WTC11 (cell line): ENCODE measurements around the gene RUNX1. TPM values are rescaled to one million over a fixed set of nuclear protein-coding genes. Genes with fewer than 3 reads are reported as not detected.

Experiments
- ATAC-seq: fragments of 200-7000 bp; cut with Tn5 transposase; 2 replicates; pipeline ENCODE4 v1.10.0; 2021; ENCODE audit warnings: mild to moderate bottlenecking, moderate library complexity
- CTCF ChIA-PET: fragments of 300-600 bp; sonication (Branson Sonifier 250); formaldehyde crosslinking; loops from one replicate; lab custom pipeline; 2021; ENCODE audit warnings: antibody characterized with exemption; lab: Charles Lee
- POLR2A ChIA-PET: fragments of 350-600 bp; sonication (Branson Sonifier 250); formaldehyde crosslinking; loops from one replicate; lab custom pipeline; 2021; ENCODE audit warnings: antibody characterized with exemption; lab: Charles Lee
- DNase-seq: peaks from one replicate; pipeline ENCODE4 v3.0.0; 2021; ENCODE audit warnings: low spot score
- H3K27ac Mint-ChIP-seq: 2 replicates; pipeline ENCODE4 v1.8.0; 2021; ENCODE audit warnings: mixed read lengths
- H3K27me3 Mint-ChIP-seq: 2 replicates; pipeline ENCODE4 v1.8.0; 2021; ENCODE audit warnings: low read depth, mild to moderate bottlenecking, moderate library complexity, mixed read lengths
- H3K36me3 Mint-ChIP-seq: 2 replicates; pipeline ENCODE4 v1.8.0; 2021; ENCODE audit warnings: mixed read lengths
- H3K4me1 Mint-ChIP-seq: 2 replicates; pipeline ENCODE4 v1.8.0; 2022; ENCODE audit warnings: mixed read lengths
- H3K4me3 Mint-ChIP-seq: 2 replicates; pipeline ENCODE4 v1.8.0; 2021; ENCODE audit warnings: mild to moderate bottlenecking, moderate library complexity, mixed read lengths
- H3K9me3 Mint-ChIP-seq: 2 replicates; pipeline ENCODE4 v1.8.0; 2021; ENCODE audit warnings: mixed read lengths
- EMX1 ChIP-seq: fragments of 250-450 bp; sonication (Bioruptor Pico); IDR thresholded peaks from 2 replicates; pipeline ENCODE4 v1.8.0; 2021; ENCODE audit warnings: mild to moderate bottlenecking
- FOXJ3 ChIP-seq: sonication (generic); formaldehyde crosslinking; IDR thresholded peaks from 2 replicates; pipeline ENCODE4 v1.9.0; 2021; ENCODE audit warnings: missing genetic modification reagents, mild to moderate bottlenecking, borderline replicate concordance
- FOXK1 ChIP-seq: sonication (generic); formaldehyde crosslinking; IDR thresholded peaks from 2 replicates; pipeline ENCODE4 v1.8.0; 2022; ENCODE audit warnings: mild to moderate bottlenecking, moderate library complexity, missing genetic modification reagents
- GTF2I ChIP-seq: fragments of 250-450 bp; sonication (Bioruptor Pico); conservative IDR thresholded peaks from 2 replicates; pipeline ENCODE4 v1.4.0; 2021; ENCODE audit warnings: mild to moderate bottlenecking
- JUN ChIP-seq: sonication (generic); formaldehyde crosslinking; IDR thresholded peaks from 2 replicates; pipeline ENCODE4 v1.8.0; 2023; ENCODE audit warnings: mild to moderate bottlenecking, missing genetic modification reagents
- MXD4 ChIP-seq: fragments of 250-450 bp; sonication (Bioruptor Pico); IDR thresholded peaks from 2 replicates; pipeline ENCODE4 v1.8.0; 2021; ENCODE audit warnings: mild to moderate bottlenecking, moderate library complexity, borderline replicate concordance
- MYBL2 ChIP-seq: sonication (generic); formaldehyde crosslinking; IDR thresholded peaks from 2 replicates; pipeline ENCODE4 v1.8.1; 2023; ENCODE audit warnings: mild to moderate bottlenecking, moderate library complexity, missing genetic modification reagents
- NFATC4 ChIP-seq: fragments of 250-450 bp; sonication (Bioruptor Pico); IDR thresholded peaks from 2 replicates; pipeline ENCODE4 v1.9.0; 2021; ENCODE audit warnings: mild to moderate bottlenecking
- NFYB ChIP-seq: sonication (generic); formaldehyde crosslinking; conservative IDR thresholded peaks from 2 replicates; pipeline ENCODE4 v1.8.0; 2022; ENCODE audit warnings: low read depth, missing genetic modification reagents
- PRRX2 ChIP-seq: fragments of 250-450 bp; sonication (Bioruptor Pico); IDR thresholded peaks from 2 replicates; pipeline ENCODE4 v1.8.0; 2021; ENCODE audit warnings: mild to moderate bottlenecking
- SOX15 ChIP-seq: fragments of 250-450 bp; sonication (Bioruptor Pico); IDR thresholded peaks from 2 replicates; pipeline ENCODE4 v1.9.0; 2021; ENCODE audit warnings: mild to moderate bottlenecking
- TEAD1 ChIP-seq: sonication (generic); formaldehyde crosslinking; IDR thresholded peaks from 2 replicates; pipeline ENCODE4 v1.8.0; 2022; ENCODE audit warnings: mild to moderate bottlenecking, missing genetic modification reagents
- ZBTB21 ChIP-seq: sonication (generic); formaldehyde crosslinking; IDR thresholded peaks from 2 replicates; pipeline ENCODE4 v1.8.1; 2023; ENCODE audit warnings: mild to moderate bottlenecking, missing genetic modification reagents, borderline replicate concordance
- ZNF219 ChIP-seq: sonication (generic); formaldehyde crosslinking; IDR thresholded peaks from 2 replicates; pipeline ENCODE4 v1.8.0; 2023; ENCODE audit warnings: missing genetic modification reagents, mild to moderate bottlenecking, borderline replicate concordance
- ZNF232 ChIP-seq: sonication (generic); formaldehyde crosslinking; IDR thresholded peaks from 2 replicates; pipeline ENCODE4 v1.8.0; 2022; ENCODE audit warnings: mild to moderate bottlenecking, missing genetic modification reagents
- ZNF416 ChIP-seq: fragments of 250-450 bp; sonication (Bioruptor Pico); IDR thresholded peaks from 2 replicates; pipeline ENCODE4 v1.9.0; 2021; ENCODE audit warnings: mild to moderate bottlenecking, inconsistent platforms
- total RNA-seq: library from RNA; stranded (reverse); gene quantifications from 3 replicates; pipeline ENCODE4 v1.2.3, GENCODE V29; 2021
- TF ChIP-seq, protein P1 (sequence below): sonication (generic); formaldehyde crosslinking; IDR thresholded peaks from 2 replicates; pipeline ENCODE4 v1.8.1; 2023; ENCODE audit warnings: mild to moderate bottlenecking, missing genetic modification reagents
- TF ChIP-seq, protein P2 (sequence below): sonication (generic); formaldehyde crosslinking; IDR thresholded peaks from 2 replicates; pipeline ENCODE4 v1.8.1; 2022; ENCODE audit warnings: missing genetic modification reagents, borderline replicate concordance
- TF ChIP-seq, protein P3 (sequence below): sonication (generic); formaldehyde crosslinking; IDR thresholded peaks from 2 replicates; pipeline ENCODE4 v1.8.1; 2023; ENCODE audit warnings: mild to moderate bottlenecking, missing genetic modification reagents, moderate library complexity
- TF ChIP-seq, protein P4 (sequence below): sonication (generic); formaldehyde crosslinking; IDR thresholded peaks from 2 replicates; pipeline ENCODE4 v1.8.0; 2023; ENCODE audit warnings: missing genetic modification reagents
- TF ChIP-seq, protein P5 (sequence below): sonication (generic); formaldehyde crosslinking; IDR thresholded peaks from 2 replicates; pipeline ENCODE4 v1.8.0; 2023; ENCODE audit warnings: mild to moderate bottlenecking, missing genetic modification reagents

Gene RUNX1
- total RNA-seq, 1 experiment from 2014 or later: 2.2 TPM

DNA sequence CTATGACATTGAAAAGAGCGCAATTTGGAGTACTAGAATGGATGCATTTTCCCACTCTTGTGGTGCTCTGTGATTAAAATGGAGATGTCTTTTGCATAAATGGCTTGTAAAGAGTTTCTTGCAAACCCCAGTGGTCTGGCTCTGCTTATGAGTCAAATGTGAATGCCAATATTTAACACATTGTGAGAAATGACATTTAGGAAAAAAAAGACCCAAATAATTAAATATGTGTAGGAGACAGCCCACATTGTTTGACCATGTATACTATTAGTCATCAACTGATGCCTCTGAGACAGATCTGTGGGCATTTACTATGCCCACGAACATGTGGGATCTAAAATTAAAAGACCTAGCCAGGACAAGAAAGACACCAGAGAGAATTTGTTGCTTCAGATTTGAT is 22.2 kb upstream of the RUNX1 start:
- ATAC-seq (no peak), DNase-seq (no peak)
- H3K27ac Mint-ChIP-seq: no peak overlapping the region
- peaks cover 5% of the 10 kb centered on the region; the same call in 1 of the 2 replicates for H3K36me3 Mint-ChIP-seq
- H3K4me3 Mint-ChIP-seq: no peak overlapping the region
- CTCF ChIA-PET: no interaction called here
- no peak for TF ChIP-seq SOX15 (CRISPR knock-in tag)
- TF ChIP-seq, protein P1, sequence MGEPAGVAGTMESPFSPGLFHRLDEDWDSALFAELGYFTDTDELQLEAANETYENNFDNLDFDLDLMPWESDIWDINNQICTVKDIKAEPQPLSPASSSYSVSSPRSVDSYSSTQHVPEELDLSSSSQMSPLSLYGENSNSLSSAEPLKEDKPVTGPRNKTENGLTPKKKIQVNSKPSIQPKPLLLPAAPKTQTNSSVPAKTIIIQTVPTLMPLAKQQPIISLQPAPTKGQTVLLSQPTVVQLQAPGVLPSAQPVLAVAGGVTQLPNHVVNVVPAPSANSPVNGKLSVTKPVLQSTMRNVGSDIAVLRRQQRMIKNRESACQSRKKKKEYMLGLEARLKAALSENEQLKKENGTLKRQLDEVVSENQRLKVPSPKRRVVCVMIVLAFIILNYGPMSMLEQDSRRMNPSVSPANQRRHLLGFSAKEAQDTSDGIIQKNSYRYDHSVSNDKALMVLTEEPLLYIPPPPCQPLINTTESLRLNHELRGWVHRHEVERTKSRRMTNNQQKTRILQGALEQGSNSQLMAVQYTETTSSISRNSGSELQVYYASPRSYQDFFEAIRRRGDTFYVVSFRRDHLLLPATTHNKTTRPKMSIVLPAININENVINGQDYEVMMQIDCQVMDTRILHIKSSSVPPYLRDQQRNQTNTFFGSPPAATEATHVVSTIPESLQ (CRISPR knock-in tag): no peak
- no peaks in the 10 kb centered on the region for H3K27me3 Mint-ChIP-seq
- H3K9me3 Mint-ChIP-seq: peaks cover 15% of the 10 kb centered on the region
- POLR2A ChIA-PET: no interaction called here
- H3K4me1 Mint-ChIP-seq: no peaks in the 10 kb centered on the region

DNA sequence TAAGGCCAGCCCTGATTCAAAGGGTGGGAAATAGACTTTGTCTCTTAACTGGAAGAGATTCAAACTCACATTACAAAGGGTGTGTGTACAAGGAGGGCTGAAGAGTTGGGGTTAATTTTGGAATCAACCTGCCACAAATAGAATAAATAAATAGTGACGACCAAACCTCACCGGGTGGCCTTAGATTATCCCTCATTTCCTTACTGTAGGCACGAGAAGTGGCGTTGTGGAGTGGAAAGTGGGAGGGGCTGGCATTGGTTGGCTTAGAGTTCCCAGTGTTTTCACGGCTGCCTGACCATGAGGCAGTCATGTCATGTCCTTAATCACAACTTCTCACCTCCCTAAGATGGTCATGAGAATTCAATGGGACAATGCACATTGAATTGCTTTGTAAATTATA is 21.3 kb upstream of the RUNX1 start:
- H3K4me3 Mint-ChIP-seq: no peak overlapping the region
- DNase-seq (no peak), ATAC-seq (no peak)
- peaks cover 5% of the 10 kb centered on the region; the same call in 1 of the 2 replicates for H3K36me3 Mint-ChIP-seq
- H3K9me3 Mint-ChIP-seq: peaks cover 15% of the 10 kb centered on the region
- no peaks in the 10 kb centered on the region for H3K4me1 Mint-ChIP-seq
- TF ChIP-seq GTF2I (no peak), ZNF219 (CRISPR knock-in tag) (no peak), NFYB (CRISPR knock-in tag) (no peak), JUN (no peak), MYBL2 (no peak), MXD4 (CRISPR knock-in tag) (no peak)
- TF ChIP-seq, protein P2, sequence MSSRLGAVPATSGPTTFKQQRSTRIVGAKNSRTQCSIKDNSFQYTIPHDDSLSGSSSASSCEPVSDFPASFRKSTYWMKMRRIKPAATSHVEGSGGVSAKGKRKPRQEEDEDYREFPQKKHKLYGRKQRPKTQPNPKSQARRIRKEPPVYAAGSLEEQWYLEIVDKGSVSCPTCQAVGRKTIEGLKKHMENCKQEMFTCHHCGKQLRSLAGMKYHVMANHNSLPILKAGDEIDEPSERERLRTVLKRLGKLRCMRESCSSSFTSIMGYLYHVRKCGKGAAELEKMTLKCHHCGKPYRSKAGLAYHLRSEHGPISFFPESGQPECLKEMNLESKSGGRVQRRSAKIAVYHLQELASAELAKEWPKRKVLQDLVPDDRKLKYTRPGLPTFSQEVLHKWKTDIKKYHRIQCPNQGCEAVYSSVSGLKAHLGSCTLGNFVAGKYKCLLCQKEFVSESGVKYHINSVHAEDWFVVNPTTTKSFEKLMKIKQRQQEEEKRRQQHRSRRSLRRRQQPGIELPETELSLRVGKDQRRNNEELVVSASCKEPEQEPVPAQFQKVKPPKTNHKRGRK: no peak
- TF ChIP-seq, protein P3, sequence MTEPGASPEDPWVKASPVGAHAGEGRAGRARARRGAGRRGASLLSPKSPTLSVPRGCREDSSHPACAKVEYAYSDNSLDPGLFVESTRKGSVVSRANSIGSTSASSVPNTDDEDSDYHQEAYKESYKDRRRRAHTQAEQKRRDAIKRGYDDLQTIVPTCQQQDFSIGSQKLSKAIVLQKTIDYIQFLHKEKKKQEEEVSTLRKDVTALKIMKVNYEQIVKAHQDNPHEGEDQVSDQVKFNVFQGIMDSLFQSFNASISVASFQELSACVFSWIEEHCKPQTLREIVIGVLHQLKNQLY (CRISPR knock-in tag): no peak
- no peaks in the 10 kb centered on the region for H3K27me3 Mint-ChIP-seq
- POLR2A ChIA-PET: no interaction called here
- H3K27ac Mint-ChIP-seq: no peak overlapping the region
- CTCF ChIA-PET: interaction anchor here (1.2 kb wide), 1 partner anchor 770 kb away, joined by 3 read pairs; no protein-coding TSS in a partner anchor

DNA sequence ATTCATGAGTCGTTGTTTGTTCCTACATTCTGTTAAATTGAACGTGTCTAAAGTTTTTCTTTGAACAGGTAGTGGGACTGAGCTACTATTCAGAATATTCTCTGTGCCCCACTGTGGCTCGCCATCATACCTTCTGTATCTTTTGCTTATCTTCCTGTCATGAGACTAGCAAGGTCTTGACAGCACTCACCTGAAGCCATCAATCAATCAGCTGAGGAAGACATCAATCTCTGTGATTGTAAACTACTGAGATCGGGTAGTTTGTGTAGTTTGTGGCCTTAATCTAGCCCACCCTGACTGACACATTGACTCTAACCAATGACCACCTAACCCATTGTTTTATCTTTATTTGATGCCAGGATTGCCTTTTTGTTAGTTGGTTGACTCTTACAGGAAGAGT is 17.7 kb upstream of the RUNX1 start:
- no peaks in the 10 kb centered on the region for H3K36me3 Mint-ChIP-seq
- CTCF ChIA-PET: interaction anchor here (0.7 kb wide), 1 partner anchor 522 kb away, joined by 4 read pairs; no protein-coding TSS in a partner anchor
- no peak for ATAC-seq
- no peaks in the 10 kb centered on the region for H3K9me3 Mint-ChIP-seq
- H3K27me3 Mint-ChIP-seq: no peaks in the 10 kb centered on the region
- DNase-seq: no peak
- H3K27ac Mint-ChIP-seq: no peak overlapping the region
- POLR2A ChIA-PET: no interaction called here
- H3K4me3 Mint-ChIP-seq: no peak overlapping the region
- H3K4me1 Mint-ChIP-seq: peaks cover 6% of the 10 kb centered on the region; the same call in 1 of the 2 replicates
- TF ChIP-seq ZNF416 (CRISPR knock-in tag) (no peak), NFATC4 (CRISPR knock-in tag) (no peak), ZBTB21 (CRISPR knock-in tag) (no peak), FOXK1 (CRISPR knock-in tag) (no peak), EMX1 (no peak), ZNF232 (CRISPR knock-in tag) (no peak), TEAD1 (CRISPR knock-in tag) (no peak), PRRX2 (CRISPR knock-in tag) (no peak), FOXJ3 (no peak), SOX15 (CRISPR knock-in tag) (no peak)
- TF ChIP-seq, protein P4, sequence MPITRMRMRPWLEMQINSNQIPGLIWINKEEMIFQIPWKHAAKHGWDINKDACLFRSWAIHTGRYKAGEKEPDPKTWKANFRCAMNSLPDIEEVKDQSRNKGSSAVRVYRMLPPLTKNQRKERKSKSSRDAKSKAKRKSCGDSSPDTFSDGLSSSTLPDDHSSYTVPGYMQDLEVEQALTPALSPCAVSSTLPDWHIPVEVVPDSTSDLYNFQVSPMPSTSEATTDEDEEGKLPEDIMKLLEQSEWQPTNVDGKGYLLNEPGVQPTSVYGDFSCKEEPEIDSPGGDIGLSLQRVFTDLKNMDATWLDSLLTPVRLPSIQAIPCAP: no peak
- TF ChIP-seq, protein P5, sequence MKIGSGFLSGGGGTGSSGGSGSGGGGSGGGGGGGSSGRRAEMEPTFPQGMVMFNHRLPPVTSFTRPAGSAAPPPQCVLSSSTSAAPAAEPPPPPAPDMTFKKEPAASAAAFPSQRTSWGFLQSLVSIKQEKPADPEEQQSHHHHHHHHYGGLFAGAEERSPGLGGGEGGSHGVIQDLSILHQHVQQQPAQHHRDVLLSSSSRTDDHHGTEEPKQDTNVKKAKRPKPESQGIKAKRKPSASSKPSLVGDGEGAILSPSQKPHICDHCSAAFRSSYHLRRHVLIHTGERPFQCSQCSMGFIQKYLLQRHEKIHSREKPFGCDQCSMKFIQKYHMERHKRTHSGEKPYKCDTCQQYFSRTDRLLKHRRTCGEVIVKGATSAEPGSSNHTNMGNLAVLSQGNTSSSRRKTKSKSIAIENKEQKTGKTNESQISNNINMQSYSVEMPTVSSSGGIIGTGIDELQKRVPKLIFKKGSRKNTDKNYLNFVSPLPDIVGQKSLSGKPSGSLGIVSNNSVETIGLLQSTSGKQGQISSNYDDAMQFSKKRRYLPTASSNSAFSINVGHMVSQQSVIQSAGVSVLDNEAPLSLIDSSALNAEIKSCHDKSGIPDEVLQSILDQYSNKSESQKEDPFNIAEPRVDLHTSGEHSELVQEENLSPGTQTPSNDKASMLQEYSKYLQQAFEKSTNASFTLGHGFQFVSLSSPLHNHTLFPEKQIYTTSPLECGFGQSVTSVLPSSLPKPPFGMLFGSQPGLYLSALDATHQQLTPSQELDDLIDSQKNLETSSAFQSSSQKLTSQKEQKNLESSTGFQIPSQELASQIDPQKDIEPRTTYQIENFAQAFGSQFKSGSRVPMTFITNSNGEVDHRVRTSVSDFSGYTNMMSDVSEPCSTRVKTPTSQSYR (CRISPR knock-in tag): no peak
- TF ChIP-seq, protein P2: no peak
